HG03060 (cell line): ENCODE measurements around the gene SYDE2.
"Not testable (repeated sequence)": the region's sequence is repeated elsewhere in the genome, so short reads cannot be mapped to it uniquely, and the experiment has no call there.

ENCODE experiments used
- ATAC-seq: cut with Tn5 transposase; IDR thresholded peaks from one replicate; pipeline ENCODE4 v1.9.1; 2021; ENCODE audit warnings: low read depth, moderate number of reproducible peaks; ENCODE audit not compliant: unreplicated experiment

SYDE2 gene

GRCh38 chr1:85216697-85217096, 15.9 kb upstream of the SYDE2 start:
- ATAC-seq: no peak

- ATAC-seq: no peak
These were observed 13.8 kb upstream of the SYDE2 start for GRCh38 chr1:85214654-85215053.

- no peak for ATAC-seq
These were observed 7.7 kb upstream of the SYDE2 start for GRCh38 chr1:85208488-85208887.

- no peak for ATAC-seq
These were observed 2.9 kb upstream of the SYDE2 start for GRCh38 chr1:85203573-85204171.

GRCh38 chr1:85202864-85203255, 2.0 kb upstream of the SYDE2 start:
- no peak for ATAC-seq

- ATAC-seq: no peak
These were observed 1.5 kb upstream of the SYDE2 start for GRCh38 chr1:85202092-85202863.

GRCh38 chr1:85201340-85202091, 700 bp upstream of the SYDE2 start:
- ATAC-seq: no peak

GRCh38 chr1:85199667-85200462, 951 bp downstream of the SYDE2 start:
- no peak for ATAC-seq

GRCh38 chr1:85198864-85199263, 2.0 kb downstream of the SYDE2 start:
- ATAC-seq: no peak

- ATAC-seq: no peak
These were observed 4.5 kb downstream of the SYDE2 start for GRCh38 chr1:85196358-85196757.

GRCh38 chr1:85195703-85196102, 5.1 kb downstream of the SYDE2 start:
- no peak for ATAC-seq

GRCh38 chr1:85192129-85192528, 8.7 kb downstream of the SYDE2 start:
- ATAC-seq: not testable (repeated sequence)

- ATAC-seq: no peak
These were observed 11.7 kb downstream of the SYDE2 start for GRCh38 chr1:85189120-85189519.

- ATAC-seq: no peak
These were observed 12.3 kb downstream of the SYDE2 start for GRCh38 chr1:85188530-85188929.

GRCh38 chr1:85187021-85187420, 13.8 kb downstream of the SYDE2 start:
- not testable (repeated sequence) for ATAC-seq

GRCh38 chr1:85184245-85184644, 16.6 kb downstream of the SYDE2 start:
- ATAC-seq: no peak

- ATAC-seq: no peak
These were observed 18.1 kb downstream of the SYDE2 start for GRCh38 chr1:85182700-85183099.

- no peak for ATAC-seq
These were observed 19.9 kb downstream of the SYDE2 start for GRCh38 chr1:85180869-85181268.

- no peak for ATAC-seq
These were observed 21.3 kb downstream of the SYDE2 start for GRCh38 chr1:85179522-85179921.

GRCh38 chr1:85178396-85178795, 22.4 kb downstream of the SYDE2 start:
- no peak for ATAC-seq

- no peak for ATAC-seq
These were observed 26.3 kb downstream of the SYDE2 start for GRCh38 chr1:85174503-85174902.
